Fibroblast of peridontal ligament (primary cell): ENCODE data around the gene FAM210A.
"Not testable (repeated sequence)": the region's sequence is repeated elsewhere in the genome, so short reads cannot be mapped to it uniquely, and the experiment has no call there.

Experiments
- DNase-seq: peaks from one replicate; pipeline ENCODE4 v3.0.0-alpha.2; 2010; ENCODE audit errors: extremely low read depth

FAM210A gene

GRCh38 chr18:13703899-13704298 is 22.5 kb downstream of the FAM210A start:
- DNase-seq = peak; percentile 13

GRCh38 chr18:13700153-13700552 is 26.2 kb downstream of the FAM210A start:
- DNase-seq = no peak

- peak; percentile 4 for DNase-seq
These were observed 29.4 kb downstream of the FAM210A start for GRCh38 chr18:13696961-13697360.

GRCh38 chr18:13695337-13695736 is 31.0 kb downstream of the FAM210A start:
- DNase-seq = not testable (repeated sequence)

- not testable (repeated sequence) for DNase-seq
These were observed 36.3 kb downstream of the FAM210A start for GRCh38 chr18:13690060-13690459.

- no peak for DNase-seq
These were observed 37.9 kb downstream of the FAM210A start for GRCh38 chr18:13688191-13689136.

GRCh38 chr18:13684546-13684945 is 41.8 kb downstream of the FAM210A start:
- DNase-seq = no peak

GRCh38 chr18:13681701-13682100 is 44.7 kb downstream of the FAM210A start:
- no peak for DNase-seq

GRCh38 chr18:13680612-13681011 is 45.7 kb downstream of the FAM210A start:
- DNase-seq = no peak

GRCh38 chr18:13677350-13677749 is 49.0 kb downstream of the FAM210A start:
- DNase-seq = not testable (repeated sequence)

- no peak for DNase-seq
These were observed 49.9 kb downstream of the FAM210A start for GRCh38 chr18:13676471-13676870.

- DNase-seq = no peak
These were observed 53.7 kb downstream of the FAM210A start for GRCh38 chr18:13672657-13673056.

- DNase-seq = no peak
These were observed 64.5 kb downstream of the FAM210A start for GRCh38 chr18:13661779-13662256.

GRCh38 chr18:13661051-13661778 is 65.1 kb downstream of the FAM210A start:
- DNase-seq = no peak

GRCh38 chr18:13660510-13660909 is 65.8 kb downstream of the FAM210A start:
- no peak for DNase-seq

GRCh38 chr18:13658436-13659204 is 67.7 kb downstream of the FAM210A start:
- DNase-seq = no peak

- no peak for DNase-seq
These were observed 68.4 kb downstream of the FAM210A start for GRCh38 chr18:13657974-13658373.

GRCh38 chr18:13653746-13654433 is 72.5 kb downstream of the FAM210A start:
- no peak for DNase-seq

- DNase-seq = no peak
These were observed 76.7 kb downstream of the FAM210A start for GRCh38 chr18:13649397-13650390.

GRCh38 chr18:13647761-13648160 is 78.6 kb downstream of the FAM210A start:
- no peak for DNase-seq
